ENCODE data around the gene LRRN2.

GRCh38 chr1:204641936-204642335, 43.6 kb downstream of the LRRN2 start:
- TF ChIP-seq CTCF (IDR thresholded peaks at IDR 0.05) (no peak), POLR2A (IDR thresholded peaks at IDR 0.05) (no peak)
